Astrocyte (in vitro differentiated cells and primary cell): Measurements from ENCODE around the gene EPS8L1. TPM values are rescaled to one million over a fixed set of nuclear protein-coding genes. Genes with fewer than 3 reads are reported as not detected.

Source experiments
- DNase-seq: peaks from one replicate; pipeline ENCODE4 v3.0.0-alpha.2; 2010; ENCODE audit warnings: low read depth
- FAIRE-seq: peaks from 2 replicates; lab custom pipeline; 2011; peaks lifted over from hg19 to GRCh38; lab: Jason Lieb, UNC
- H2AFZ ChIP-seq: 2 replicates; pipeline ENCODE4 v1.6.0; 2012; ENCODE audit warnings: low read depth, low read length, inconsistent platforms
- H3K27ac ChIP-seq: 2 replicates; pipeline ENCODE4 v1.5.1; 2011; ENCODE audit warnings: low read depth, low read length, inconsistent platforms
- H3K27me3 ChIP-seq: 2 replicates; pipeline ENCODE4 v1.6.0; 2011; ENCODE audit warnings: low read length, inconsistent platforms; ENCODE audit not compliant: insufficient read depth
- H3K36me3 ChIP-seq: 2 replicates; pipeline ENCODE4 v1.5.1; 2011; ENCODE audit warnings: low read length, inconsistent platforms; ENCODE audit not compliant: insufficient read depth
- H3K4me1 ChIP-seq: 2 replicates; pipeline ENCODE4 v1.5.1; 2011; ENCODE audit warnings: low read length, inconsistent platforms; ENCODE audit not compliant: insufficient read depth
- H3K4me2 ChIP-seq: 2 replicates; pipeline ENCODE4 v1.6.0; 2012; ENCODE audit warnings: low read length, inconsistent platforms
- H3K4me3 ChIP-seq: 2 replicates; pipeline ENCODE4 v1.5.1; 2011; ENCODE audit warnings: low read depth, mild to moderate bottlenecking, low read length, inconsistent platforms; ENCODE audit not compliant: insufficient read depth
- H3K79me2 ChIP-seq: 2 replicates; pipeline ENCODE4 v1.6.0; 2012; ENCODE audit warnings: mild to moderate bottlenecking, low read length, inconsistent platforms; ENCODE audit not compliant: insufficient read depth
- H3K9ac ChIP-seq: 2 replicates; pipeline ENCODE4 v1.6.0; 2012; ENCODE audit warnings: mild to moderate bottlenecking, low read length, inconsistent platforms
- H3K9me3 ChIP-seq: 2 replicates; pipeline ENCODE4 v1.5.1; 2012; ENCODE audit warnings: low read depth, mild to moderate bottlenecking, low read length, inconsistent platforms; ENCODE audit not compliant: insufficient read depth
- H4K20me1 ChIP-seq: 2 replicates; pipeline ENCODE4 v1.6.0; 2012; ENCODE audit warnings: low read length, inconsistent platforms; ENCODE audit not compliant: insufficient read depth
- H3K27ac Mint-ChIP-seq: one replicate; pipeline ENCODE4 v1.8.0; 2021; ENCODE audit warnings: mild to moderate bottlenecking, mixed read lengths; ENCODE audit not compliant: unreplicated experiment
- H3K27me3 Mint-ChIP-seq: one replicate; pipeline ENCODE4 v1.8.0; 2021; ENCODE audit warnings: low read depth, mixed read lengths; ENCODE audit not compliant: unreplicated experiment
- H3K36me3 Mint-ChIP-seq: one replicate; pipeline ENCODE4 v1.8.0; 2021; ENCODE audit warnings: low read depth, mixed read lengths; ENCODE audit not compliant: unreplicated experiment
- H3K4me1 Mint-ChIP-seq: one replicate; pipeline ENCODE4 v1.8.0; 2021; ENCODE audit warnings: low read depth, mixed read lengths; ENCODE audit not compliant: unreplicated experiment
- H3K4me3 Mint-ChIP-seq: one replicate; pipeline ENCODE4 v1.8.0; 2021; ENCODE audit warnings: mild to moderate bottlenecking, moderate library complexity, mixed read lengths; ENCODE audit not compliant: unreplicated experiment
- H3K9me3 Mint-ChIP-seq: one replicate; pipeline ENCODE4 v1.8.0; 2021; ENCODE audit warnings: mild to moderate bottlenecking, mixed read lengths; ENCODE audit not compliant: unreplicated experiment
- EZH2 ChIP-seq: IDR thresholded peaks from 2 replicates; pipeline ENCODE4 v1.6.1; 2012; ENCODE audit warnings: mild to moderate bottlenecking, low read length, inconsistent platforms; ENCODE audit not compliant: insufficient read depth
- total RNA-seq: library from RNA; stranded (reverse); gene quantifications from 2 replicates; pipeline ENCODE4 v1.2.1, GENCODE V29; 2021
- TF ChIP-seq, protein P1 (sequence below): IDR thresholded peaks from 2 replicates; pipeline ENCODE4 v1.5.1; 2011; ENCODE audit warnings: low read depth, mild to moderate bottlenecking, inconsistent platforms, low read length, moderate library complexity; ENCODE audit not compliant: insufficient read depth

Gene EPS8L1
- total RNA-seq, 1 donor from 2014 or later: 9.2 TPM

DNA sequence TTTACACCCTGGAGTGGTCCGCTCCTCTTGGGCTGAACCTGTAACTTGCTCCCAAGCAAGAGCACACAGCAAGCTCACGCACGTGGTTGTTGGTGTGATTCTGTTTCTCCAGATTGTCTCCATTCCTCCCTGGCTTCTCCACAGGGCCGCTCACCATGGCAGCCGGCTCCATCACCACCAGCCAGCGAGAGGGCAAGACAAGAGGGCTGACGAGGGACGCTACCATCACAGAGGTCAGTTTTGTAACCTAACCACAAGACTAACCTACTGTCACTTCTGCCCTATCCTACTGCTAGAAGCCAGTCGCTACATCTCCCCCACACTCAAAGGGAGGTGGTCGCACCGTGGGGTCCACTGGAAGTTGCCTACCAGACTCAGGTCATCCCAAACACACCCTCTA lies 33.0 kb upstream of the EPS8L1 start:
- DNase-seq (no peak), FAIRE-seq (no peak)
- Histone ChIP-seq H3K36me3 (peaks cover 1% of the 10 kb centered on the region), H3K9ac (no peak overlapping the region), H4K20me1 (no peaks in the 10 kb centered on the region), H2AFZ (no peak overlapping the region), H3K79me2 (no peaks in the 10 kb centered on the region), H3K4me1 (no peaks in the 10 kb centered on the region), H3K27ac (no peak overlapping the region), H3K4me2 (no peak overlapping the region), H3K9me3 (no peaks in the 10 kb centered on the region), H3K4me3 (no peak overlapping the region), H3K27me3 (no peaks in the 10 kb centered on the region)
- TF ChIP-seq, protein P1, sequence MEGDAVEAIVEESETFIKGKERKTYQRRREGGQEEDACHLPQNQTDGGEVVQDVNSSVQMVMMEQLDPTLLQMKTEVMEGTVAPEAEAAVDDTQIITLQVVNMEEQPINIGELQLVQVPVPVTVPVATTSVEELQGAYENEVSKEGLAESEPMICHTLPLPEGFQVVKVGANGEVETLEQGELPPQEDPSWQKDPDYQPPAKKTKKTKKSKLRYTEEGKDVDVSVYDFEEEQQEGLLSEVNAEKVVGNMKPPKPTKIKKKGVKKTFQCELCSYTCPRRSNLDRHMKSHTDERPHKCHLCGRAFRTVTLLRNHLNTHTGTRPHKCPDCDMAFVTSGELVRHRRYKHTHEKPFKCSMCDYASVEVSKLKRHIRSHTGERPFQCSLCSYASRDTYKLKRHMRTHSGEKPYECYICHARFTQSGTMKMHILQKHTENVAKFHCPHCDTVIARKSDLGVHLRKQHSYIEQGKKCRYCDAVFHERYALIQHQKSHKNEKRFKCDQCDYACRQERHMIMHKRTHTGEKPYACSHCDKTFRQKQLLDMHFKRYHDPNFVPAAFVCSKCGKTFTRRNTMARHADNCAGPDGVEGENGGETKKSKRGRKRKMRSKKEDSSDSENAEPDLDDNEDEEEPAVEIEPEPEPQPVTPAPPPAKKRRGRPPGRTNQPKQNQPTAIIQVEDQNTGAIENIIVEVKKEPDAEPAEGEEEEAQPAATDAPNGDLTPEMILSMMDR: no peak
- no peak for TF ChIP-seq EZH2
- Mint-ChIP-seq H3K4me1 (no peaks in the 10 kb centered on the region), H3K36me3 (peaks cover 19% of the 10 kb centered on the region), H3K4me3 (no peak overlapping the region), H3K27ac (no peak overlapping the region), H3K27me3 (no peaks in the 10 kb centered on the region), H3K9me3 (peaks cover 2% of the 10 kb centered on the region)

DNA sequence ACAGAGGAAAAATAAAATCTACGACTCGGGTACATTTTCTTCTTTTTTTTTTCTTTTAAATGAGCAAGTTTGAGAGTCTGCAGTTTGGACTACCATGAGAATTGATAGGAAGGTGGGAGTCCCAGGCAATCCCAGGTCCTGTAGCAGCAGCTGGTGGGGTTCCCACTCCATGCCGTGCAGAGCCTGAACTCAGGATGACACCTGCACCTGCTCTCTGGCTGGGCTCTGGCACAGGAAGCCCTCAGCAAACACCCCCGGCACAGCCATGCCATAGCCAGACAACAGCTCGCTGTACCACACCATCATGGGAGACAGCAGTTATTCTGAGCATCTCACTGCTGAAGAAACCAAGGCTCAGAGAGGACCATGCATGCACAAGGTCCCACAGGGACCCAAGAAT lies 31.4 kb upstream of the EPS8L1 start:
- Histone ChIP-seq H3K4me3 (no peak overlapping the region), H3K9ac (no peak overlapping the region), H2AFZ (no peak overlapping the region), H3K27me3 (no peaks in the 10 kb centered on the region), H3K36me3 (peaks cover 5% of the 10 kb centered on the region), H3K4me1 (no peaks in the 10 kb centered on the region), H3K27ac (no peak overlapping the region), H3K4me2 (no peak overlapping the region), H4K20me1 (no peaks in the 10 kb centered on the region), H3K9me3 (no peaks in the 10 kb centered on the region), H3K79me2 (no peaks in the 10 kb centered on the region)
- H3K27me3 Mint-ChIP-seq: no peaks in the 10 kb centered on the region
- H3K27ac Mint-ChIP-seq: no peak overlapping the region
- TF ChIP-seq, protein P1: no peak
- no peak for TF ChIP-seq EZH2
- no peak for DNase-seq
- H3K36me3 Mint-ChIP-seq: peaks cover 22% of the 10 kb centered on the region
- no peaks in the 10 kb centered on the region for H3K9me3 Mint-ChIP-seq
- no peaks in the 10 kb centered on the region for H3K4me1 Mint-ChIP-seq
- H3K4me3 Mint-ChIP-seq: no peak overlapping the region
- FAIRE-seq: no peak

DNA sequence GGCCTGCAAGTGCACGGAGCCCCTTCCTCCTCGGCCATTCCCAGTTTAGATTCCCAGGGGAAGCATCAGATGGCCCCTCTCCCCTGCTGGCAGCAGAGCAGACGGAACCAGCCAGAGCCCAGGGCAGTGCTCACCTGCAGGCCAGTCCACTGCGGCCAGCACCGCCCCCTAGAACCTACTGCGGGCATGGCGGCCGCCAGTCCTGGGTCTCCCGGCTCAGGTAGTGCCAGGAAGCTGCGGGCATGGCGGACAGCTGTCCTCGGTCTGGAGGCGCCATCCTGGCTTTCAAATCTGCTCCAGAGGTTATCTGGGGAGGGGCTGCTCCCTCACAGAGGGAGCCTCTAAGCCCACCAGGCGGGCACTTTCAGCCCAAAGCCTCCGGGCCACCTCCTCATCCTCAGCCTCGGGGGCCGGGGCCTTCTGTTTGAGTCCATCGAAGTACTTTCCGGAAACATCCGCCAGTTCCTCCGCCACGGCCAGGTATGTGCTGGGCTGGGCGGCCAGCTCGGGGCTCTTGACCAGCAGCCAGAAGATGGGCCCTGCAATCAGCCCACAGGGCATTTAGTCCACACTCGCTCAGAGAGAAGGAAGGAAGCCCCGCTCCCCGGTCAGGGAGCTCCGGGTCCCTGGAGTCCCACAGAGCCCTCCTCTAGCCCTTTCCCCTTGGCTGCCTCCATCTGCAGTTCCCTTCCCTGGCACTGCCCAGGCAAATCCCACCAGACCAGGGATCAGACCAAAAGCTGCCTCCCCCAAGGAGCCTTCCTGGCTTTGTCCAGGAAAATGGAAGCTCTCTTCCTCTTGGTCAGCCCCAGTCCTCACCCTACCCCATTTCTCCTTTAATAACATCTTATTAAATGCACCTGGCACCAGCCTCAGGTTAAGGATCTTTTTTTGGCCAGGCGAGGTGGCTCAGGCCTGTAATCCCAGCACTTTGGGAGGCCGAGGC lies 30.6 kb upstream of the EPS8L1 start:
- no peaks in the 10 kb centered on the region for H3K27me3 ChIP-seq
- H3K4me3 ChIP-seq: no peak overlapping the region
- Mint-ChIP-seq H3K4me3 (no peak overlapping the region), H3K27me3 (no peaks in the 10 kb centered on the region), H3K4me1 (no peaks in the 10 kb centered on the region), H3K27ac (no peak overlapping the region), H3K36me3 (peaks cover 20% of the 10 kb centered on the region), H3K9me3 (no peaks in the 10 kb centered on the region)
- no peaks in the 10 kb centered on the region for H3K79me2 ChIP-seq
- H3K9ac ChIP-seq: no peak overlapping the region
- no peaks in the 10 kb centered on the region for H3K9me3 ChIP-seq
- no peak overlapping the region for H3K4me2 ChIP-seq
- H3K36me3 ChIP-seq: peaks cover 5% of the 10 kb centered on the region
- no peak overlapping the region for H2AFZ ChIP-seq
- TF ChIP-seq, protein P1: no peak
- TF ChIP-seq EZH2: no peak
- DNase-seq (no peak), FAIRE-seq (no peak)
- H4K20me1 ChIP-seq: no peaks in the 10 kb centered on the region
- no peak overlapping the region for H3K27ac ChIP-seq
- H3K4me1 ChIP-seq: no peaks in the 10 kb centered on the region
